ENCODE data around the gene GAS6. TPM values are rescaled to one million over a fixed set of nuclear protein-coding genes. Genes with fewer than 3 reads are reported as not detected.
"Not testable (repeated sequence)": the region's sequence is repeated elsewhere in the genome, so short reads cannot be mapped to it uniquely, and the experiment has no call there.

GAS6 gene
- total and polyA plus RNA-seq, 2 donors (not counting 1 experiment from before 2014, with no cell fraction given), result 227 to 301 TPM

GRCh38 chr13:113828282-113828825 is 35.5 kb downstream of the GAS6 start:
- TF ChIP-seq CTCF (conservative IDR thresholded peaks at IDR 0.05 in 1 of 2, IDR thresholded peaks at IDR 0.05 in 1 of 2; ENCODE audit: low read depth in 1 of 2, low read length in 2 of 2) (no peak), EZH2 (IDR thresholded peaks at IDR 0.05; ENCODE audit: low read length, missing control alignments) (no peak)
- Histone ChIP-seq H3K4me1 (ENCODE audit: control insufficient read depth, extremely low read depth, insufficient read depth, low read length) (no peaks in the 10 kb centered on the region), H3K9me3 (ENCODE audit: control insufficient read depth, insufficient read depth, low read depth, low read length) (no peaks in the 10 kb centered on the region), H4K20me1 (ENCODE audit: control insufficient read depth, extremely low read depth, insufficient read depth, low read length) (no peaks in the 10 kb centered on the region), H3K36me3 (ENCODE audit: control insufficient read depth, insufficient read depth, low read length) (peaks cover 54% of the 10 kb centered on the region), H3K27me3 (ENCODE audit: control insufficient read depth, insufficient read depth, low read length) (no peaks in the 10 kb centered on the region), H3K4me2 (ENCODE audit: extremely low read depth, insufficient read depth, low read length) (no peak overlapping the region), H3K9ac (ENCODE audit: insufficient read depth, low read length) (no peak overlapping the region), H3K79me2 (ENCODE audit: control insufficient read depth, insufficient read depth, low read length) (peaks cover under 1% of the 10 kb centered on the region), H3K27ac (ENCODE audit: insufficient read depth, low read length) (no peak overlapping the region), H3K4me3 (replicated peaks in 1 of 4; ENCODE audit: control extremely low read depth in 1 of 4, insufficient read depth in 1 of 4, low read depth in 3 of 4, low read length in 4 of 4) (no peak overlapping the region), H2AFZ (ENCODE audit: low read length) (no peak overlapping the region)
- no peak for DNase-seq (ENCODE audit: low read depth in 2 of 2)

GRCh38 chr13:113827021-113827420 is 36.9 kb downstream of the GAS6 start:
- DNase-seq (ENCODE audit: low read depth in 2 of 2), result no peak
- Histone ChIP-seq H3K9me3 (ENCODE audit: control insufficient read depth, insufficient read depth, low read depth, low read length) (no peaks in the 10 kb centered on the region), H2AFZ (ENCODE audit: low read length) (no peak overlapping the region), H3K4me3 (replicated peaks in 1 of 4; ENCODE audit: control extremely low read depth in 1 of 4, insufficient read depth in 1 of 4, low read depth in 3 of 4, low read length in 4 of 4) (no peak overlapping the region), H3K4me1 (ENCODE audit: control insufficient read depth, extremely low read depth, insufficient read depth, low read length) (peaks cover 7% of the 10 kb centered on the region), H3K4me2 (ENCODE audit: extremely low read depth, insufficient read depth, low read length) (no peak overlapping the region), H3K27ac (ENCODE audit: insufficient read depth, low read length) (no peak overlapping the region), H4K20me1 (ENCODE audit: control insufficient read depth, extremely low read depth, insufficient read depth, low read length) (no peaks in the 10 kb centered on the region), H3K9ac (ENCODE audit: insufficient read depth, low read length) (no peak overlapping the region), H3K79me2 (ENCODE audit: control insufficient read depth, insufficient read depth, low read length) (no peaks in the 10 kb centered on the region), H3K36me3 (ENCODE audit: control insufficient read depth, insufficient read depth, low read length) (peaks cover 55% of the 10 kb centered on the region), H3K27me3 (ENCODE audit: control insufficient read depth, insufficient read depth, low read length) (no peaks in the 10 kb centered on the region)
- TF ChIP-seq CTCF (conservative IDR thresholded peaks at IDR 0.05 in 1 of 2, IDR thresholded peaks at IDR 0.05 in 1 of 2; ENCODE audit: low read depth in 1 of 2, low read length in 2 of 2) (no peak), EZH2 (IDR thresholded peaks at IDR 0.05; ENCODE audit: low read length, missing control alignments) (no peak)

GRCh38 chr13:113826446-113826845 is 37.4 kb downstream of the GAS6 start:
- Histone ChIP-seq H3K36me3 (ENCODE audit: control insufficient read depth, insufficient read depth, low read length) (peaks cover 59% of the 10 kb centered on the region), H3K4me1 (ENCODE audit: control insufficient read depth, extremely low read depth, insufficient read depth, low read length) (peaks cover 13% of the 10 kb centered on the region)
- not testable (repeated sequence) for DNase-seq (ENCODE audit: low read depth in 2 of 2); H3K4me3 ChIP-seq (replicated peaks in 1 of 4; ENCODE audit: control extremely low read depth in 1 of 4, insufficient read depth in 1 of 4, low read depth in 3 of 4, low read length in 4 of 4); H3K79me2 ChIP-seq (ENCODE audit: control insufficient read depth, insufficient read depth, low read length); H3K9me3 ChIP-seq (ENCODE audit: control insufficient read depth, insufficient read depth, low read depth, low read length); H2AFZ ChIP-seq (ENCODE audit: low read length); H3K27ac ChIP-seq (ENCODE audit: insufficient read depth, low read length); H3K9ac ChIP-seq (ENCODE audit: insufficient read depth, low read length); H4K20me1 ChIP-seq (ENCODE audit: control insufficient read depth, extremely low read depth, insufficient read depth, low read length); H3K4me2 ChIP-seq (ENCODE audit: extremely low read depth, insufficient read depth, low read length); H3K27me3 ChIP-seq (ENCODE audit: control insufficient read depth, insufficient read depth, low read length)
